K562 (cell line): ENCODE results near the gene SPANXA1. TPM values are rescaled to one million over a fixed set of nuclear protein-coding genes. Genes with fewer than 3 reads are reported as not detected.

Experiments used
- polyA plus RNA-seq, 8 experiments: library from polyadenylated mRNA; depleted of rRNA in 4 of 8; stranded (reverse) in 5 of 8; unstranded in 3 of 8; fragments of >200 nt; fragmentation: Nextera tagmentation in 2 of 8; fragmentation: Illumina TruSeq in 1 of 8; extraction: Ambion mirVana in 2 of 8; extraction: Trizol in 1 of 8; gene quantifications; 2 replicates each; pipeline versions ENCODE4 v1.2.1 to v1.2.3, GENCODE V29; 2011 to 2014; ENCODE audit warnings: inconsistent platforms in 1 of 8, missing spikeins in 1 of 8
- total RNA-seq, 7 experiments: library from RNA; depleted of rRNA in 6 of 7; stranded (reverse); fragments of >200 nt in 6 of 7; fragmentation: Illumina TruSeq in 2 of 7; extraction: Trizol in 2 of 7; gene quantifications; 2 replicates each; pipeline versions ENCODE4 v1.2.1 to v1.2.3, GENCODE V29; 2011 to 2021; ENCODE audit warnings: low replicate concordance in 1 of 7

Gene SPANXA1
- total and polyA plus RNA-seq, 9 of the 15 experiments (the other 6 are each of a cell fraction or from before 2014, with no cell fraction given) = 0.17 to 0.22 TPM; not detected in 7

Other genes with a start within 250 kb of the SPANXA1 start
- gene SPANXA2, start 5.0 kb upstream of the SPANXA1 start, total RNA-seq (2014; rRNA removed) = not detected in 2 replicates
- not detected in 2 replicates for gene SPANXA2, start 5.0 kb upstream of the SPANXA1 start, total RNA-seq (2014; rRNA removed; fragmentation: Illumina TruSeq; extraction: Trizol)
- not detected in 2 replicates for gene SPANXA2, start 5.0 kb upstream of the SPANXA1 start, total RNA-seq (2015; rRNA removed; fragmentation: Illumina TruSeq; extraction: Trizol)
- gene SPANXA2, start 5.0 kb upstream of the SPANXA1 start, total RNA-seq (2021) = not detected in 2 replicates
- not detected in 2 replicates for gene SPANXA2, start 5.0 kb upstream of the SPANXA1 start, polyA plus RNA-seq (2011; rRNA removed)
- not detected in 2 replicates for gene SPANXA2, start 5.0 kb upstream of the SPANXA1 start, polyA plus RNA-seq (2014; fragmentation: Illumina TruSeq; extraction: Trizol)
- gene SPANXA2, start 5.0 kb upstream of the SPANXA1 start, polyA plus RNA-seq (2014; fragmentation: Nextera tagmentation; extraction: Ambion mirVana) = under 1 TPM; 0.17 to 0.22 TPM
- gene SPANXA2, start 5.0 kb upstream of the SPANXA1 start, polyA plus RNA-seq (2014; rRNA removed) = not detected in 2 replicates
- gene SPANXD, start 114.0 kb upstream of the SPANXA1 start, total RNA-seq (2014; rRNA removed) = 0.24 TPM in 1 of 2 replicates, not detected in the other
- not detected in 2 replicates for gene SPANXD, start 114.0 kb upstream of the SPANXA1 start, total RNA-seq (2014; rRNA removed; fragmentation: Illumina TruSeq; extraction: Trizol)
- not detected in 2 replicates for gene SPANXD, start 114.0 kb upstream of the SPANXA1 start, total RNA-seq (2015; rRNA removed; fragmentation: Illumina TruSeq; extraction: Trizol)
- not detected in 2 replicates for gene SPANXD, start 114.0 kb upstream of the SPANXA1 start, total RNA-seq (2021)
- gene SPANXD, start 114.0 kb upstream of the SPANXA1 start, polyA plus RNA-seq (2011; rRNA removed) = not detected in 2 replicates
- not detected in 2 replicates for gene SPANXD, start 114.0 kb upstream of the SPANXA1 start, polyA plus RNA-seq (2014; fragmentation: Illumina TruSeq; extraction: Trizol)
- not detected for gene SPANXD, start 114.0 kb upstream of the SPANXA1 start, polyA plus RNA-seq (2014; fragmentation: Nextera tagmentation; extraction: Ambion mirVana)
- gene SPANXD, start 114.0 kb upstream of the SPANXA1 start, polyA plus RNA-seq (2014; rRNA removed) = 0.20 TPM in 1 of 2 replicates, not detected in the other